K562 (cell line): ENCODE measurements around the gene CEP120. TPM values are rescaled to one million over a fixed set of nuclear protein-coding genes. Genes with fewer than 3 reads are reported as not detected.

Experiments
- ATAC-seq: fragments of 200-7000 bp; cut with Tn5 transposase; 3 replicates; pipeline ENCODE4 v1.9.1; 2020; ENCODE audit warnings: moderate library complexity
- BruUV-seq: library from RNA; stranded (reverse); fragments of 400-500 nt; replicated peaks from 2 replicates; lab custom pipeline; 2021; lab: Mats Ljungman, UMichigan
- CTCF ChIA-PET: fragments of 300-600 bp; formaldehyde crosslinking; extraction: SDS; loops from one replicate; lab custom pipeline; 2021; ENCODE audit warnings: low intra/inter-chr PET ratio; lab: Yijun Ruan, JAX
- POLR2A ChIA-PET: fragments of 300-600, 350-650 bp; sonication (Branson Sonifier 250); formaldehyde crosslinking; extraction: SDS; loops from one replicate; lab custom pipeline; 2021; ENCODE audit warnings: antibody characterized with exemption, inconsistent platforms; lab: Yijun Ruan, JAX
- DNase-seq, 4 experiments: peaks; one replicate each; pipeline versions ENCODE4 v3.0.0 to v3.0.0-alpha.2; 2011 to 2018; ENCODE audit warnings: low spot score in 3 of 4, mixed read lengths in 3 of 4; ENCODE audit errors: extremely low read depth in 1 of 4
- FAIRE-seq: peaks from 2 replicates; lab custom pipeline; 2011; peaks lifted over from hg19 to GRCh38; lab: Jason Lieb, UNC
- H2AFZ ChIP-seq: 2 replicates; pipeline ENCODE4 v1.6.0; 2011; ENCODE audit warnings: low read depth, low read length, control low read depth, inconsistent platforms
- H3K27ac ChIP-seq: fragments of 200-600 bp; 3 replicates; pipeline ENCODE4 v1.8.0; 2011; ENCODE audit warnings: low read depth, mild to moderate bottlenecking, control low read depth, inconsistent platforms, low read length, moderate library complexity, mixed read lengths; ENCODE audit errors: extremely low read depth
- H3K27me3 ChIP-seq, 2 experiments: fragments of 300-600 bp in 1 of 2; 2 replicates in 1 of 2; 3 replicates in 1 of 2; pipeline versions ENCODE4 v1.6.0 to v1.8.0; 2011; ENCODE audit warnings: inconsistent platforms in 2 of 2, low read length in 2 of 2, mild to moderate bottlenecking in 1 of 2, mixed read lengths in 1 of 2, moderate library complexity in 1 of 2; ENCODE audit not compliant: control insufficient read depth in 2 of 2, insufficient read depth in 2 of 2
- H3K36me3 ChIP-seq: fragments of 300-600 bp; 3 replicates; pipeline ENCODE4 v1.8.0; 2011; ENCODE audit warnings: mild to moderate bottlenecking, low read length, inconsistent platforms; ENCODE audit not compliant: control insufficient read depth, insufficient read depth
- H3K4me1 ChIP-seq, 2 experiments: fragments of 200-600 bp in 1 of 2; replicated peaks in 1 of 2; 2 replicates in 1 of 2; 3 replicates in 1 of 2; pipeline versions ENCODE4 v1.5.1 to v1.8.0; 2011; ENCODE audit warnings: inconsistent platforms in 2 of 2, low read length in 2 of 2, mild to moderate bottlenecking in 1 of 2, mixed read lengths in 1 of 2, moderate library complexity in 1 of 2; ENCODE audit not compliant: control insufficient read depth in 2 of 2, insufficient read depth in 2 of 2
- H3K4me2 ChIP-seq: 2 replicates; pipeline ENCODE4 v1.6.1; 2011; ENCODE audit warnings: low read length, control low read depth, inconsistent platforms, mixed read lengths; ENCODE audit not compliant: insufficient read depth
- H3K4me3 ChIP-seq: fragments of 200-600 bp; sonication (generic), shearing (Covaris generic); 2 replicates; pipeline ENCODE4 v1.5.1; 2016; ENCODE audit warnings: control low read depth, inconsistent platforms
- H3K79me2 ChIP-seq: fragments of 200-600 bp; 3 replicates; pipeline ENCODE4 v1.8.0; 2011; ENCODE audit warnings: low read length, inconsistent platforms; ENCODE audit not compliant: control insufficient read depth, insufficient read depth
- H3K9ac ChIP-seq, 2 experiments: 2 replicates each; pipeline versions ENCODE4 v1.6.0 to v1.6.1; 2011; ENCODE audit warnings: low read depth in 2 of 2, low read length in 2 of 2, control low read depth in 1 of 2, inconsistent platforms in 1 of 2, mild to moderate bottlenecking in 1 of 2, mixed read lengths in 1 of 2; ENCODE audit not compliant: insufficient read depth in 1 of 2
- H3K9me1 ChIP-seq: one replicate; pipeline ENCODE4 v1.6.0; 2011; ENCODE audit warnings: inconsistent platforms, mild to moderate bottlenecking, low read length, moderate library complexity; ENCODE audit not compliant: control insufficient read depth, insufficient read depth
- H3K9me3 ChIP-seq: replicated peaks from 2 replicates; pipeline ENCODE4 v1.5.1; 2011; ENCODE audit warnings: low read depth, low read length, inconsistent platforms; ENCODE audit not compliant: control insufficient read depth, insufficient read depth
- H4K20me1 ChIP-seq: replicated peaks from 2 replicates; pipeline ENCODE4 v1.6.1; 2011; ENCODE audit warnings: low read length, inconsistent platforms, mixed read lengths; ENCODE audit not compliant: control insufficient read depth, insufficient read depth
- CBFA2T2 ChIP-seq: fragments of 450-650 bp; conservative IDR thresholded peaks from 2 replicates; pipeline ENCODE4 v1.6.1; 2017; ENCODE audit warnings: mild to moderate bottlenecking
- CREB1 ChIP-seq, 2 experiments: sonication (generic) in 1 of 2; formaldehyde crosslinking in 1 of 2; IDR thresholded peaks; 2 replicates each; pipeline versions ENCODE4 v1.6.1 to v1.8.0; 2012 to 2022; ENCODE audit warnings: inconsistent platforms in 1 of 2, mild to moderate bottlenecking in 1 of 2, missing genetic modification reagents in 1 of 2, moderate library complexity in 1 of 2
- CSDE1 ChIP-seq, 2 experiments: fragments of 450-650 bp; IDR thresholded peaks; 2 replicates each; pipeline ENCODE4 v1.6.1; 2016; ENCODE audit warnings: mild to moderate bottlenecking in 1 of 2
- KDM1A ChIP-seq, 2 experiments: fragments of 450-650 bp; IDR thresholded peaks; 2 replicates each; pipeline ENCODE4 v1.6.1; 2016; ENCODE audit warnings: mild to moderate bottlenecking in 2 of 2
- LEF1 ChIP-seq: fragments of 450-650 bp; IDR thresholded peaks from 2 replicates; pipeline ENCODE4 v1.6.1; 2016; ENCODE audit warnings: mild to moderate bottlenecking
- NCOA6 ChIP-seq: fragments of 450-650 bp; IDR thresholded peaks from 2 replicates; pipeline ENCODE4 v1.6.1; 2017; ENCODE audit warnings: mild to moderate bottlenecking
- NFIX ChIP-seq: fragments of 250-450 bp; sonication (Bioruptor Pico); IDR thresholded peaks from 2 replicates; pipeline ENCODE4 v1.4.0; 2020; ENCODE audit warnings: low read depth, mild to moderate bottlenecking, moderate library complexity
- PML ChIP-seq: IDR thresholded peaks from 2 replicates; pipeline ENCODE4 v1.6.1; 2012; ENCODE audit warnings: low read length, inconsistent platforms
- SIX5 ChIP-seq, 2 experiments: IDR thresholded peaks; 2 replicates each; pipeline ENCODE4 v1.6.1; 2011; ENCODE audit warnings: low read length in 2 of 2, borderline replicate concordance in 1 of 2, low read depth in 1 of 2, mild to moderate bottlenecking in 1 of 2, moderate library complexity in 1 of 2; ENCODE audit not compliant: insufficient read depth in 1 of 2
- SMAD2 ChIP-seq: fragments of 150-350 bp; IDR thresholded peaks from 2 replicates; pipeline ENCODE4 v1.6.1; 2014; ENCODE audit warnings: low read depth, mild to moderate bottlenecking, low read length
- SMARCA5 ChIP-seq: fragments of 450-650 bp; IDR thresholded peaks from 2 replicates; pipeline ENCODE4 v1.6.1; 2016
- XRCC3 ChIP-seq: fragments of 450-650 bp; IDR thresholded peaks from 2 replicates; pipeline ENCODE4 v1.6.1; 2017; ENCODE audit warnings: mild to moderate bottlenecking, moderate library complexity
- ZC3H8 ChIP-seq: fragments of 450-650 bp; IDR thresholded peaks from 2 replicates; pipeline ENCODE4 v1.6.1; 2017
- ZKSCAN1 ChIP-seq: fragments of 150-350 bp; IDR thresholded peaks from 2 replicates; pipeline ENCODE4 v1.6.1; 2016; ENCODE audit warnings: low read depth, low read length
- WGBS: fragments of 100-300 bp; shearing (Covaris generic); methylation state at CpG from one replicate; pipeline ENCODE4 v1.1.6; 2016; ENCODE audit warnings: low coverage, mixed read lengths; ENCODE audit not compliant: insufficient coverage; ENCODE audit errors: missing lambda C conversion rate; 5-methylcytosine and 5-hydroxymethylcytosine counted together
- in situ Hi-C: fragments of 300-500 bp; cut with MboI; formaldehyde crosslinking; loops from 4 replicates; pipeline ENCODE4 v1.15.0; 2018; ENCODE audit warnings: inconsistent platforms, mixed read lengths
- intact Hi-C: fragments of 100-400 bp; cut with micrococcal nuclease; formaldehyde crosslinking; loops from 2 replicates; pipeline ENCODE4 v1.14.2; 2022
- polyA plus RNA-seq, 8 experiments: library from polyadenylated mRNA; depleted of rRNA in 4 of 8; stranded (reverse) in 5 of 8; unstranded in 3 of 8; fragments of >200 nt; fragmentation: Nextera tagmentation in 2 of 8; fragmentation: Illumina TruSeq in 1 of 8; extraction: Ambion mirVana in 2 of 8; extraction: Trizol in 1 of 8; gene quantifications; 2 replicates each; pipeline versions ENCODE4 v1.2.1 to v1.2.3, GENCODE V29; 2011 to 2014; ENCODE audit warnings: inconsistent platforms in 1 of 8, missing spikeins in 1 of 8
- total RNA-seq, 7 experiments: library from RNA; depleted of rRNA in 6 of 7; stranded (reverse); fragments of >200 nt in 6 of 7; fragmentation: Illumina TruSeq in 2 of 7; extraction: Trizol in 2 of 7; gene quantifications; 2 replicates each; pipeline versions ENCODE4 v1.2.1 to v1.2.3, GENCODE V29; 2011 to 2021; ENCODE audit warnings: low replicate concordance in 1 of 7
- TF ChIP-seq, protein P1 (sequence below): fragments of 250-450 bp; sonication (Bioruptor Pico); IDR thresholded peaks from 2 replicates; pipeline ENCODE4 v1.8.0; 2021; ENCODE audit warnings: moderate library complexity, mild to moderate bottlenecking, inconsistent platforms

Gene CEP120
- total and polyA plus RNA-seq, 9 of the 15 experiments (the other 6 are each of a cell fraction or from before 2014, with no cell fraction given), result 3.3 to 24.9 (median 14.4) TPM

GRCh38 chr5:123297198-123297831 is 125.9 kb downstream of the CEP120 start:
- no peak for ATAC-seq
- in situ Hi-C loops, result no loop called here

More at GRCh38 chr5:123297198-123297831, 125.9 kb downstream of the CEP120 start:
- Histone ChIP-seq H3K9me1 (no peaks in the 10 kb centered on the region), H3K9me3 (no peaks in the 10 kb centered on the region), H3K36me3 (no peaks in the 10 kb centered on the region), H3K27me3 (peaks cover 3 to 4% of the 10 kb centered on the region in 2 experiments; a peak in 1 of 5 replicates), H3K4me1 (no peaks in the 10 kb centered on the region; a peak in 1 of 5 replicates), H3K27ac (no peak overlapping the region), H2AFZ (no peak overlapping the region), H3K79me2 (no peaks in the 10 kb centered on the region), H3K4me2 (no peak overlapping the region), H4K20me1 (no peaks in the 10 kb centered on the region), H3K4me3 (no peak overlapping the region), H3K9ac (no peak overlapping the region)
- ChIA-PET CTCF (no interaction called here), POLR2A (no interaction called here)
- BruUV-seq, result no TSS peak
- TF ChIP-seq KDM1A (IDR thresholded peaks at IDR 0.05), result no peak
- TF ChIP-seq NFIX (CRISPR knock-in tag), result no peak
- TF ChIP-seq LEF1, result no peak
- TF ChIP-seq ZKSCAN1, result no peak
- TF ChIP-seq SMARCA5, result no peak
- no peak for TF ChIP-seq SMAD2
- TF ChIP-seq PML, result no peak
- TF ChIP-seq CREB1 (IDR thresholded peaks at IDR 0.05), result no peak
- no peak for TF ChIP-seq CREB1 (CRISPR knock-in tag; IDR thresholded peaks at IDR 0.05)
- TF ChIP-seq ZC3H8, result no peak
- TF ChIP-seq, protein P1, sequence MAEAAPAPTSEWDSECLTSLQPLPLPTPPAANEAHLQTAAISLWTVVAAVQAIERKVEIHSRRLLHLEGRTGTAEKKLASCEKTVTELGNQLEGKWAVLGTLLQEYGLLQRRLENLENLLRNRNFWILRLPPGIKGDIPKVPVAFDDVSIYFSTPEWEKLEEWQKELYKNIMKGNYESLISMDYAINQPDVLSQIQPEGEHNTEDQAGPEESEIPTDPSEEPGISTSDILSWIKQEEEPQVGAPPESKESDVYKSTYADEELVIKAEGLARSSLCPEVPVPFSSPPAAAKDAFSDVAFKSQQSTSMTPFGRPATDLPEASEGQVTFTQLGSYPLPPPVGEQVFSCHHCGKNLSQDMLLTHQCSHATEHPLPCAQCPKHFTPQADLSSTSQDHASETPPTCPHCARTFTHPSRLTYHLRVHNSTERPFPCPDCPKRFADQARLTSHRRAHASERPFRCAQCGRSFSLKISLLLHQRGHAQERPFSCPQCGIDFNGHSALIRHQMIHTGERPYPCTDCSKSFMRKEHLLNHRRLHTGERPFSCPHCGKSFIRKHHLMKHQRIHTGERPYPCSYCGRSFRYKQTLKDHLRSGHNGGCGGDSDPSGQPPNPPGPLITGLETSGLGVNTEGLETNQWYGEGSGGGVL, result no peak
- TF ChIP-seq XRCC3, result no peak
- TF ChIP-seq CBFA2T2, result no peak
- TF ChIP-seq CSDE1 (IDR thresholded peaks at IDR 0.05), result no peak
- no peak for TF ChIP-seq NCOA6
- TF ChIP-seq SIX5 (IDR thresholded peaks at IDR 0.05; ENCODE audit: borderline replicate concordance in 1 of 2, insufficient read depth in 1 of 2, low read depth in 1 of 2, low read length in 2 of 2), result no peak
- intact Hi-C loops, result no loop called here
- no peak for FAIRE-seq
- WGBS, result 3% methylated on average over 2 of the region's 2 CpGs
- DNase-seq, result no peak

Other genes with a start within 250 kb of the CEP120 start
- gene CSNK1G3, start 88.8 kb upstream of the CEP120 start, total RNA-seq (2014; rRNA removed), result 13.2 and 14.0 TPM in 2 replicates
- gene CSNK1G3, start 88.8 kb upstream of the CEP120 start, total RNA-seq (2014; rRNA removed; fragmentation: Illumina TruSeq; extraction: Trizol), result 21.9 and 26.4 TPM in 2 replicates
- 21.2 and 21.3 TPM in 2 replicates for gene CSNK1G3, start 88.8 kb upstream of the CEP120 start, total RNA-seq (2015; rRNA removed; fragmentation: Illumina TruSeq; extraction: Trizol)
- 26.2 and 27.6 TPM in 2 replicates for gene CSNK1G3, start 88.8 kb upstream of the CEP120 start, total RNA-seq (2021)
- 5.4 and 13.6 TPM in 2 replicates for gene CSNK1G3, start 88.8 kb upstream of the CEP120 start, polyA plus RNA-seq (2011; rRNA removed)
- gene CSNK1G3, start 88.8 kb upstream of the CEP120 start, polyA plus RNA-seq (2014; fragmentation: Illumina TruSeq; extraction: Trizol), result 22.5 and 23.5 TPM in 2 replicates
- 10 to 100 TPM in 1 of 2 experiments, 1 to 10 TPM in 1; 8.3 to 11.4 TPM for gene CSNK1G3, start 88.8 kb upstream of the CEP120 start, polyA plus RNA-seq (2014; fragmentation: Nextera tagmentation; extraction: Ambion mirVana)
- gene CSNK1G3, start 88.8 kb upstream of the CEP120 start, polyA plus RNA-seq (2014; rRNA removed), result 14.7 and 16.5 TPM in 2 replicates